ENCODE data around the gene SSH3.

The SSH3 gene

GRCh38 chr11:67279589-67280340 lies 23.6 kb upstream of the SSH3 start:
- DNase-seq (ENCODE audit: low read depth in 4 of 4, low spot score in 1 of 4) = no peak

- no peak for DNase-seq (ENCODE audit: low read depth in 4 of 4, low spot score in 1 of 4)
Observed at GRCh38 chr11:67280341-67280787, 23.0 kb upstream of the SSH3 start.

DNA sequence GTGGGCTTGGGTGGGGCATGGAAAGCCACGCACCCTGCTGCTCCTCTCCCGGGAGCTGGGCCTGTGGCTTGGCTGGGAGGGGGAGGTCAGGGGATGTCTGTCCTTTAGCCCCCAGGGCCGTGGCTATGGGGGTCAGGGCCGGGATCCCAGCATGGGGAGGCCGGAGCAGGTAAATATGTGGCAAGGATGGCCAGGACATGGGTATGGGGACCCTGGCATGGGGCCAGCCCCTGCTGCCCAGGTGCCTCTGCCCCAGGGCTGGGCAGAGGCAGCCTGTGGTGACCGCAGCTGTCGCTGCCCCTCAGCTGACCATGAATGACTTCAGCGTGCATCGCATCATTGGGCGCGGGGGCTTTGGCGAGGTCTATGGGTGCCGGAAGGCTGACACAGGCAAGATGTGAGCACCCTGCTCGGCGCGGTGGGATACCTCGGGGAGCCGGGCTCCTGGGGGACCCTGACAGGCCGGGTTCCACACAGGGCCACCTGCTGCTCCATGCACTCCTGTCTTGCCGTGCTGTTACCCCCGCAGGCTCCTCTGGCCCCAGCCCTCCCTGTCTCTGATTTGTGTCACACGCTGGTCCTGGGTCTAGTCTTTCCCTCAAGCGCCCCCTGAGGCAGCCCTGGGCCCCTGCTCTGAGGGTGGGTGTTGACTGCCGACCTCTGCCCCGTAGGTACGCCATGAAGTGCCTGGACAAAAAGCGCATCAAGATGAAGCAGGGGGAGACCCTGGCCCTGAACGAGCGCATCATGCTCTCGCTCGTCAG lies 22.4 kb upstream of the SSH3 start:
- no peak for DNase-seq (ENCODE audit: low read depth in 4 of 4, low spot score in 1 of 4)

DNA sequence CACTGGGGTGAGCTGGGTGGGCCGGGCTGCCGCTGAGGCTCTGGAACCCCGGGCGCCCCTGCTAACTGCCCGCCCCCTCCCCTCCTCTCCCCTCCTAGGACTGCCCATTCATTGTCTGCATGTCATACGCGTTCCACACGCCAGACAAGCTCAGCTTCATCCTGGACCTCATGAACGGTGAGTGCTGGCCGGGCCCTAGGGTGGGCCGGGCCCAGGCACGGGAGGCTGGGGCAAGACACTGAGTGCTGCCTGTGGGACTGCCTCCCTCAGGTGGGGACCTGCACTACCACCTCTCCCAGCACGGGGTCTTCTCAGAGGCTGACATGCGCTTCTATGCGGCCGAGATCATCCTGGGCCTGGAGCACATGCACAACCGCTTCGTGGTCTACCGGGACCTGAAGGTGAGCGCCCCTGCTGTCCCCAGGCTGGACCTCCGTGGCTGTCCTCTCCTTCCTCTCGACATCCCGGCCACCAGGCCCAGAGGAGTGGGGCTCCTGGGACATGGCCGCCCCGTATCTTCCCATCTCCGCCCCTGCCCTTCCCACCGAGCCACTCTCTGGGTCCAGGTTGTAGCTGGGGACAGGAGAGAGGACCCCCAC lies 21.7 kb upstream of the SSH3 start:
- no peak for DNase-seq (ENCODE audit: low read depth in 4 of 4, low spot score in 1 of 4)

GRCh38 chr11:67282155-67282875 lies 21.0 kb upstream of the SSH3 start:
- no peak for DNase-seq (ENCODE audit: low read depth in 4 of 4, low spot score in 1 of 4)

- DNase-seq (ENCODE audit: low read depth in 4 of 4, low spot score in 1 of 4) = no peak
Observed at GRCh38 chr11:67282876-67283371, 20.4 kb upstream of the SSH3 start.

DNA sequence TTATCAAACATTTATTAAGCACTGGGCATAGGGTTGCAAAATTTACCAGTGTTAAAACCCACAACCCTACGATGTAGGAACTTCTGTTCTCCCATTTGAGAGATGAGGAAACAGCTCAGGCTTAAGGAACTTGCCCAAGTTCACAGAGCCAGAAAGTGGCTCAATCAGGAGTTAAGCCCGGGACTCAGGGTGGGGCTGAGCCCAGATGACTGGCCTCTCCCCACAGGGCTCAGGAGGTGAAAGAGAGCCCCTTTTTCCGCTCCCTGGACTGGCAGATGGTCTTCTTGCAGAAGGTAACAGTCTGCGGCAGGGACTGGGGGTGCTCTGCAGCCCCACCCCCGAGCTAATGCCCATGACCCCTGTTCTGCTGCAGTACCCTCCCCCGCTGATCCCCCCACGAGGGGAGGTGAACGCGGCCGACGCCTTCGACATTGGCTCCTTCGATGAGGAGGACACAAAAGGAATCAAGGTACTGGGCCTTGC lies 19.8 kb upstream of the SSH3 start:
- DNase-seq (ENCODE audit: low read depth in 4 of 4, low spot score in 1 of 4) = no peak

GRCh38 chr11:67284811-67285540 lies 18.4 kb upstream of the SSH3 start:
- DNase-seq (ENCODE audit: low read depth in 4 of 4, low spot score in 1 of 4) = no peak

GRCh38 chr11:67285541-67286498 lies 17.5 kb upstream of the SSH3 start:
- DNase-seq (ENCODE audit: low read depth in 4 of 4, low spot score in 1 of 4) = no peak

DNA sequence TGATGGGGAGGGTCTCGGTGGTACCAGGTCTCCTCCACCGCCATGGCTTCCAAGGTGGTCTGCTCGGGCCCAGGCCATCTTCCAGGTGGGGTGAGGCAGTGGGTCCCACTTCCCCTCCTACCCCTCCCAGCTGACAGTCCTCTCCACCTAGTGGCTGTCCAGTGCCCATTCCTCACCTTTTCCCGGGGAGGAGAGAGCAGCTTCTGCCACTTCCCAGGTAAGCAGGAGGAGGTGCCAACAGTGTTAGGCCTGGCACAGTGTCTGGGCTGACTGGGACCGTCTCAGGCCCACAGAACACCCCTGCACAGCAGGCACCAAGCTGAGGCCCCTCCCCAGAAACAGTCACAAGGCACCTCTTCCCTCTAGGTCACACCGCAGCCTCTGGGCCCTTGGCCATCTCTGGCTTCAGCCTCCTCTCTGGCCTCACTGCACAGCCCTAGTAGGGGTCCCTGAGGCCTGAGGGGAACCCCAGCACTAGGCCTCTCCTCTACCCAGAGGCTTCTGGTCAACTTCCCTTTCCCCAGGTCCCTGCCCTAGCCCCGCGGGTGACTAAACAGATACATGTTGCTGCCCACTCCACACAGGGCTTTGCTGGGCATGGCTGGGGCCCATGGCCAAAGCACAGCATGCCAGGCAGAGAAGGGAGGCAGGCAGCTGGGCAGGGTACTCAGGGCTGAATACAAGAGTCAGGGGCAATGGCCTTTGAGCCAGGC lies 16.6 kb upstream of the SSH3 start:
- DNase-seq (ENCODE audit: low read depth in 4 of 4, low spot score in 1 of 4) = no peak

GRCh38 chr11:67287355-67288197 lies 15.8 kb upstream of the SSH3 start:
- DNase-seq (ENCODE audit: low read depth in 4 of 4, low spot score in 1 of 4) = no peak

DNA sequence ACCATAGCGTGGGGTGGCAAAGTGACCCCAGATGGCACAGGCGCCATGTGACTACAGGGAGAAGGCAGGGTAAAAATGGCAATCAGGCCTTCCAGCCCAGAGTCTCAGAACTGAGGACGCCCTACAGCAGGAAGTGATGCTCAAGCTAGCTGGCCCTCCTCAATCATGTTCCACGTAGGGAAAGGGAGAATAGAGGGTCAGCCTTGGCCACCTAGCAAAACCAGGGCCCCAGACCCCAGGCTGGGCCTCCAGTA lies 15.2 kb upstream of the SSH3 start:
- no peak for DNase-seq (ENCODE audit: low read depth in 4 of 4, low spot score in 1 of 4)

DNA sequence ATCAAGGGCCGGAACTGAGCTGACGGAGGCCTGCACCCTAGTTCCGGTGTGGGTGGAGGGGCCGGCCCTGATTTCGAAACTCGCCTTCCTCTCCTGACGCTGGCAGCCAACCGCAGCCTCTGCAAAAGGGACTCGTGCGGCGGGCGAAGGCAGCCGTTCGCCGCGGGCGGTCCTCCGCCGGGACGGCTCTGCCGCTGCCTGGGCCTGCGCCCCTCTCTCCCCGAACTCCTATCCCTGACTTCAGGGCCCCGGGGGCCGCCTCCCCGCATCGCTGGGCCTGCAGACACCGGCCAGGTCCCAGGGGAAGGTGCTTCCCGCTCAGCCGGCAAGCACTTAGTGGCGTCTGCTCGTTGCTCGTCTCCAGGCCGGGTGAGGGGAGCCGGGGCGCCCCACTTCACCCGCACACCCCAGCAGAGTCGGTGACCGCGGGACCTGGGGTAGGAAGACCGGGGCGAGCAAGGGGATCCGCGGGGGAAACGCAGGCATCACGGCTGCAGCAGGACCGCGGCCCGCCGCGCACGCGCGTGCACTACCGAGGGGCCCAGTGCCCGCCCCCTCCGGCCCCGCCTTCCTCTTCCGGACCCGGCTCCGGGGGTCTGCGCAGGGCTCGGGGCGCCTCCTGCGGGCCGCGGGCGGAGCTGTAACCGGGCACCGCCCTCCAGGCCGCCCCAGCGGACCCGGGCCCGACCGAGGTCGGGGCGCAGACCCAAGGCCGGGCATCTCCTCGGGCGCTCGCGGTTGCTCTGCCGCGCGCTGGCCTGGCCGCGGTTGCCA lies 14.7 kb upstream of the SSH3 start:
- peak; percentile 69 to 85 (median 80) for DNase-seq (ENCODE audit: low read depth in 4 of 4, low spot score in 1 of 4)

DNA sequence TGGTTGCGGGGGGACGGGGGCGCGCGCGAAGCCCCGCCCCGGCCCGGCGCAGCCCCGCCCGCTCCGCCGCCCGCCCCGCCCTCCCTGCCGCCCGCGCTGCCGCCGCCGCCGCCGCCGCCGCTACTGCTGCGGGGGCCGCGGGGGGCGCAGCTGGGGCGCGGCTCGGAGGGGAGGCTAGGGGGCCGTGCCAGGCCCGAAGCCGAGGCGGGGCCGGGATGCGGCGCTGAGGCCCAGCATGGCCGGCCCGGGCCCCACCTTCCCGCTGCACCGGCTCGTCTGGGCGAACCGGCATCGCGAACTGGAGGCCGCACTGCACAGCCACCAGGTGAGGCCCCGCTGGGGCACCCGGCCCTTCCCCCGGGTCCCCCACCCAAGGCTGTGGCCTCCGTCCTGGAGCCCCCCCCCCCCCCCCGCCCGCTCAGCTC lies 14.1 kb upstream of the SSH3 start, which contains the start of gene ANKRD13D:
ANKRD13D (plus strand) TSS at position 78 of the 425 bp plus-strand sequence; CDS start at position 236, 158 bp downstream.
- no peak for DNase-seq (ENCODE audit: low read depth in 4 of 4, low spot score in 1 of 4)

DNA sequence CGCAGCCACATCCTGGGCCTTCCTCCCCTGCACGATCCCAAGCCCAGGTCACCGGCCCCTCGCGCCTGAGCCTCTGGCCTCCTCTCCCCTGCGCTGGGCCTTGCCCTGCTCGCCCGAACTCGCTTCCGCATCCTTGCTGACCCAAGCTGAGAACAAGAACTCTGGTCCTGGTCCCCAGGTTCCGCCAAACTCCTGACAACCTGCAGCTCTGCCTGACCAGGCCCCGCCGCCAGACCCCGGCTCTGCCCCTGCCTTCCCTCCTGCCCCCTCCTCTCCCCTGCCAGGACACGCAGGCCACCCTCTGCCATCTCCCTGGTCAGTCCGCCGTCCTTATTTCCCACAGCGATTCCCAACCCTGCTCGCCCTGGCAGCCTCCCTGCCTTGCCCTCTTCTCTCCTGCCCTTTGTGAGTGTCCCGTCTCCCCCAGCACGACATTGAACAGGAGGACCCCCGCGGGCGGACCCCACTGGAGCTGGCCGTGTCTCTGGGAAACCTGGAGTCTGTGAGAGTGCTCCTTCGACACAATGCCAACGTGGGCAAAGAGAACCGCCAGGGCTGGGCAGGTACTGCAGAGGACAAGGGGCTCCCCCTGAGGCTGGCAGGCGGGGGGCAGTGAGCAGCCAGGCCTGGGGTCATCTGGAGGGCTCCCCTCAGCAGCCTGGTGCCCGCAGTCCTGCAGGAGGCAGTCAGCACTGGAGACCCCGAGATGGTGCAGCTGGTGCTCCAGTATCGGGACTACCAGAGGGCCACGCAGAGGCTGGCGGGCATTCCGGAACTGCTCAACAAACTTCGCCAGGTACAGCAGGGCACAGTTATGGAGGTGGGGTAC lies 13.5 kb upstream of the SSH3 start:
- no peak for DNase-seq (ENCODE audit: low read depth in 4 of 4, low spot score in 1 of 4)

DNA sequence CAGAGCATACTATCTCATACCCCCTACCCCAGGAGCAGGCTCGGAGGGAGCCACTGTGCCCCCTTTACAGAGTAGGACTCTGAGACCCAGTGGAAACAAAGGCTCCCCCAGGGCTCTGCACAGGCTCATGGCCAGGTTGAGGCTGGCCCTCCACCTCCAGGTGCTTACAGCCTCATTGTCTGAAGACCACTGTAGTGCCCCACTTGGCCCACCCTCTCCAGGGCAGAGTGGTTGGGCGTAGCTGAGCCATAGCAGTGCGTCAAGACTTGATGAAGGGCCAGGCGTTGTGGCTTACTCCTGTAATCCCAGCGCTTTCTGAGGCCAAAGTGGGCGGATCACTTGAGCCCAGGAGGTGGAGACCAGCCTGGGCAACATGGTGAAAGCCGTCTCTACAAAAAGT lies 12.5 kb upstream of the SSH3 start:
- DNase-seq (ENCODE audit: low read depth in 4 of 4, low spot score in 1 of 4) = no peak

Measured in stimulated activated CD4-positive, alpha-beta T cell treated with anti-CD3 and anti-CD28 coated beads, Interleukin-1b, Interleukin-23, amount 100 ng/mL, for 24 hours (primary cell).